Stimulated activated CD4-positive, alpha-beta T cell treated with anti-CD3 and anti-CD28 coated beads, Interleukin-1b, Interleukin-23, amount 100 ng/mL, for 48 hours (primary cell): ENCODE measurements around the gene KCNB1.
A peak's percentile ranks its signal among the peaks of the same experiment; 100 is the strongest.

Source experiments
- DNase-seq: peaks from one replicate; pipeline ENCODE4 v3.0.0-alpha.2; 2020

Gene KCNB1

GRCh38 chr20:49496553-49497397 is 14.3 kb upstream of the KCNB1 start:
- no peak for DNase-seq

GRCh38 chr20:49496043-49496442 is 13.6 kb upstream of the KCNB1 start:
- DNase-seq, result no peak

GRCh38 chr20:49490689-49491088 is 8.2 kb upstream of the KCNB1 start:
- DNase-seq, result no peak

- no peak for DNase-seq
Measured at GRCh38 chr20:49489688-49490087, 7.2 kb upstream of the KCNB1 start.

- no peak for DNase-seq
Measured at GRCh38 chr20:49486064-49486463, 3.6 kb upstream of the KCNB1 start.

- no peak for DNase-seq
Measured at GRCh38 chr20:49485563-49485962, 3.1 kb upstream of the KCNB1 start.

- peak; percentile 72 for DNase-seq
Measured at GRCh38 chr20:49484180-49485140, 2.0 kb upstream of the KCNB1 start.

GRCh38 chr20:49483696-49484123 is 1.2 kb upstream of the KCNB1 start:
- DNase-seq, result no peak

- DNase-seq, result no peak
Measured at GRCh38 chr20:49483018-49483695, 689 bp upstream of the KCNB1 start.

- DNase-seq, result no peak
Measured at GRCh38 chr20:49482173-49482572, 295 bp downstream of the KCNB1 start.

GRCh38 chr20:49481116-49481515 is 1.4 kb downstream of the KCNB1 start:
- no peak for DNase-seq

GRCh38 chr20:49480236-49480635 is 2.2 kb downstream of the KCNB1 start:
- DNase-seq, result no peak

- DNase-seq, result no peak
Measured at GRCh38 chr20:49479785-49480184, 2.7 kb downstream of the KCNB1 start.

GRCh38 chr20:49478754-49479689 is 3.4 kb downstream of the KCNB1 start:
- DNase-seq, result no peak

- DNase-seq, result no peak
Measured at GRCh38 chr20:49478266-49478665, 4.2 kb downstream of the KCNB1 start.

GRCh38 chr20:49477200-49477599 is 5.3 kb downstream of the KCNB1 start:
- DNase-seq, result no peak

GRCh38 chr20:49476016-49476355 is 6.5 kb downstream of the KCNB1 start:
- DNase-seq, result no peak

- no peak for DNase-seq
Measured at GRCh38 chr20:49475292-49476015, 7.0 kb downstream of the KCNB1 start.

- no peak for DNase-seq
Measured at GRCh38 chr20:49471397-49471796, 11.1 kb downstream of the KCNB1 start.

GRCh38 chr20:49470922-49471321 is 11.5 kb downstream of the KCNB1 start:
- no peak for DNase-seq

- DNase-seq, result no peak
Measured at GRCh38 chr20:49469060-49469459, 13.4 kb downstream of the KCNB1 start.
